ENCODE data around the gene ARL15. TPM values are rescaled to one million over a fixed set of nuclear protein-coding genes. Genes with fewer than 3 reads are reported as not detected.

Gene ARL15
- total and polyA plus RNA-seq, 2 donors (not counting 3 experiments of a cell fraction or from before 2014, with no cell fraction given), result 11.9 to 24.4 TPM

DNA sequence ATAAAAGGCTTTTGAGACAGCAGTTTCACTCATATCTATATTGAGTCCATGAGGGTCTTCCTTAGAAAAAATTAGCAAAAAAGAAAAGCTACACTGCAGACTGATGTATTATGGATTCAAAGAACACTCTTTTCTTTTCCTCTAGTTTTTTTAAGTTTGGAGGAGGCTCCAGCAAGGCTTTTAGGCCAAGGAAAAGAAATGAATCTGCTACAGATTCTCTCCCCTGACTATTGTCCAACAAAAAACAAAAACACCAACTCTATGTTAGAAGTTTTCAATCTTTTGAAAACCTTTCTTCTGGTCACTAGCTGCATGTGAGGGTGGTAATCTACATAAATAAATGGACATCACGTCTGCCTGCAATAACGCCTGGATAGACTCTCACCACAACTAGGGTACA lies 310.4 kb downstream of the ARL15 start:
- Histone ChIP-seq H3K9me1 (replicated peaks; ENCODE audit: control insufficient read depth, extremely low read depth, insufficient read depth, low read length) (no peaks in the 10 kb centered on the region), H3K27ac (ENCODE audit: insufficient read depth, low read depth, low read length) (no peak overlapping the region), H4K20me1 (replicated peaks; ENCODE audit: control insufficient read depth, extremely low read depth, insufficient read depth, low read length) (no peaks in the 10 kb centered on the region), H2AFZ (ENCODE audit: low read depth, low read length) (no peak overlapping the region), H3K4me3 (replicated peaks in 1 of 3; ENCODE audit: insufficient read depth in 1 of 3, low read depth in 1 of 3, low read length in 3 of 3) (no peak overlapping the region), H3K79me2 (ENCODE audit: control insufficient read depth, insufficient read depth, low read length) (no peaks in the 10 kb centered on the region), H3K9ac (replicated peaks; ENCODE audit: extremely low read depth, insufficient read depth, low read length) (no peak overlapping the region), H3K36me3 (ENCODE audit: control insufficient read depth in 2 of 2, extremely low read depth in 1 of 2, insufficient read depth in 2 of 2, low read length in 2 of 2) (no peaks in the 10 kb centered on the region), H3K4me1 (ENCODE audit: control insufficient read depth, extremely low read depth, insufficient read depth, low read length) (no peaks in the 10 kb centered on the region), H3K4me2 (ENCODE audit: insufficient read depth, low read length) (no peak overlapping the region), H3K27me3 (ENCODE audit: control insufficient read depth in 2 of 2, insufficient read depth in 2 of 2, low read length in 2 of 2) (no peaks in the 10 kb centered on the region), H3K9me3 (replicated peaks; ENCODE audit: control insufficient read depth, insufficient read depth, low read length) (no peaks in the 10 kb centered on the region)
- ChIA-PET CTCF (no interaction called here), POLR2A (no interaction called here)
- dilution Hi-C loops (cut with MboI; ENCODE audit: extremely low pct_ligation_motif_present, low sequenced_read_pairs) (no loop called here), intact Hi-C loops (cut with micrococcal nuclease) (no loop called here)
- BruUV-seq (replicated peaks), result no TSS peak
- no peak for DNase-seq (ENCODE audit: low read depth, low spot score)
- TF ChIP-seq POLR2A (IDR thresholded peaks at IDR 0.05; ENCODE audit: low read depth, low read length) (no peak), EZH2 (IDR thresholded peaks at IDR 0.05; ENCODE audit: borderline replicate concordance, low read depth, low read length, severe bottlenecking) (no peak), FOS (IDR thresholded peaks at IDR 0.05; ENCODE audit: borderline replicate concordance, insufficient read depth, low read length) (no peak), MYC (IDR thresholded peaks at IDR 0.05; ENCODE audit: low read depth, low read length) (no peak), JUN (IDR thresholded peaks at IDR 0.05; ENCODE audit: borderline replicate concordance, insufficient read depth, insufficient read length, low read depth) (no peak), POLR2AphosphoS5 (IDR thresholded peaks at IDR 0.05; ENCODE audit: insufficient read depth, low read depth, low read length) (no peak), GATA2 (IDR thresholded peaks at IDR 0.05; ENCODE audit: insufficient read depth, insufficient read length, low read depth, low read length) (no peak)
- TF ChIP-seq, protein P1, sequence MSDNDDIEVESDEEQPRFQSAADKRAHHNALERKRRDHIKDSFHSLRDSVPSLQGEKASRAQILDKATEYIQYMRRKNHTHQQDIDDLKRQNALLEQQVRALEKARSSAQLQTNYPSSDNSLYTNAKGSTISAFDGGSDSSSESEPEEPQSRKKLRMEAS (IDR thresholded peaks at IDR 0.05; ENCODE audit: insufficient read depth, insufficient read length), result no peak
- no peak for FAIRE-seq

All from endothelial cell of umbilical vein (primary cell).